ENCODE measurements around the gene POLR2E. TPM values are rescaled to one million over a fixed set of nuclear protein-coding genes. Genes with fewer than 3 reads are reported as not detected.

Gene POLR2E
- total RNA-seq, 1 donor: 91.2 TPM

- no peak for DNase-seq (ENCODE audit: low read depth)
- TF ChIP-seq CTCF (IDR thresholded peaks at IDR 0.05; ENCODE audit: insufficient read depth, low read length): no peak
- no peak overlapping the region for H3K4me3 ChIP-seq (ENCODE audit: low read depth, low read length)
Observed at GRCh38 chr19:1076951-1077350, 18.2 kb downstream of the POLR2E start.

DNA sequence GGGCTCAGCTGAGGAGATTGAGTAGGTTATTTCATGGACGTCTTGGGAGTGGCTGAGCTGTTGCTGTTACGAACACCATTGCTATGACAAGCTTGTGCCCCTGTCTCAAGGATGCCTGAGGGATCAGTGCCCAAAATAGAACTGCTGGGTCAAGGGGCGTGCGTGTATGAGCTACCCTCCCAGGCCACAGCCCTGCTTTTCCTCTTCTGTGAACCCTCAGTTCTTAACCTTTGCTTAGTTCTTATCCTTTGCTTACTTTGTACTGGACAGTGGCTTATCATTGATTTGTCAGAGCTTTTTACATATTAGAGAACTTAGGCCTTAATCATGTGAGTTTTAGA is 19.2 kb downstream of the POLR2E start:
- no peak for TF ChIP-seq CTCF (IDR thresholded peaks at IDR 0.05; ENCODE audit: insufficient read depth, low read length)
- no peak for DNase-seq (ENCODE audit: low read depth)
- no peak overlapping the region for H3K4me3 ChIP-seq (ENCODE audit: low read depth, low read length)

DNA sequence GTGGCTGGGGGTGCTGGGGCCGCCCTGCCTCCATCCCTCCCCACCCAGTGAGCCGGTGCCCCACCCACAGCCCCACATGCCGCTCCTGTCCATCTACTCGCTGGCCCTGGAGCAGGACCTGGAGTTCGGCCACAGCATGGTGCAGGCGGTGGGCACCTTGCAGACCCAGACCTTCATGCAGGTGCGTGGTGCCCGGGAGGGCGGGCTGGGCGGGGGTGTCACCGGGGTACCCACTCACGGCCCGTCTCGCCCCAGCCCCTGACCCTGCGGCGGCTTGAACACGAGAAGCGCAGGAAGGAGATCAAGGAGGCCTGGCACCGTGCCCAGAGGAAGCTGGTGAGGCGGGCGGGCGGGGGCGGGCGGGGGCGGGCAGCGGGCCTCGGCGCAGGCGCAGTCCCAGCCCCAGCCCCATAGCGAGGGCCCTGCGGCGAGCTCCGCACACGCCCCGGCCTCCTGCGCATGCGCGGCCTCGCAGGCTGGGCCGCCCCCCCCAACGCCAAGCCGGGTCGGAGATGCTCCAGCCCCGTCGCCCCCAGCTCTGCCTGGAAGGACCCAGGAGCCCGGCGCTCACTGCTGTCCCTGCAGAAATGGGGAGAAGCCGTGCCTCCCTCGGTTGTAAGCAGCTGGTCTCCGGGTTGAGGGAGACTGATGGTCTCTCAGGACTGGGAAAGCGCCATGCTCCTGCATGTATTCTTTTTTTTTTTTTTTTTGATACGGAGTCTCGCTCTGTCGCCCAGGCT is 20.5 kb downstream of the POLR2E start:
- no peak for DNase-seq (ENCODE audit: low read depth)
- no peak for TF ChIP-seq CTCF (IDR thresholded peaks at IDR 0.05; ENCODE audit: insufficient read depth, low read length)
- H3K4me3 ChIP-seq (ENCODE audit: low read depth, low read length): no peak overlapping the region

GRCh38 chr19:1073956-1074517 is 21.1 kb downstream of the POLR2E start:
- H3K4me3 ChIP-seq (ENCODE audit: low read depth, low read length): no peak overlapping the region
- TF ChIP-seq CTCF (IDR thresholded peaks at IDR 0.05; ENCODE audit: insufficient read depth, low read length): no peak
- no peak for DNase-seq (ENCODE audit: low read depth)

- no peak for DNase-seq (ENCODE audit: low read depth)
- H3K4me3 ChIP-seq (ENCODE audit: low read depth, low read length): no peak overlapping the region
- no peak for TF ChIP-seq CTCF (IDR thresholded peaks at IDR 0.05; ENCODE audit: insufficient read depth, low read length)
Observed at GRCh38 chr19:1073063-1073955, 21.9 kb downstream of the POLR2E start.

DNA sequence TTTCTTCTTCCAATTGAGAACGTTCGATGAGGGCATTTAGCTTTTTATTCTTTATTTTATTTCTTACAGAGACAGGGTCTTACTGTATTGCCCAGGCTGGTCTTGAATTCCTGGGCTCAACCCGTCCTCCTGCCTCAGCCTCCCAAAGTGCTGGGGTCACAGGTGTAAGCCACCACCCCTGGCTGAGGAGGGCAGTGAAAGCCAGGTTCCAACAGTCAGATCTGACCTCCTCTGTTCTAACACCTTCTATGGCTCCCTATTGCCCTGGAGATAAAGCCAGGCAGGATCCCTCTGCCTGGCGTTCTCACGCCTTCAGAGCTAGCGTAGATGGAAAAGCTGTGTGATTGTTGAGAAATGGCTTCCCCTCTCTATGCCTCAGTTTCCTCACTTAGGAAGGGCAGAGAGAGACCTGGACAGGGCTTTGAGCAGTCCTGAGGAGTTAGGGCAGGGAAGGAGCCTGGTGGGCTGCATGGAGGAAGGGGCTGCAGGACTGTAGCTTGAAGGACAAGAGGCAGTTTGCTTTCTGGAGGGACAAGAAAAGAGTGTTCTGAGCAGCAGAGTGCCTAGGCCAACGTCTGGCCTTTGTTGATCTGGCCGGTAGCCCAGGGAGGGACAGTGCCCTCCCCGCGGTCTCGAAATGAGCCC is 22.7 kb downstream of the POLR2E start:
- DNase-seq (ENCODE audit: low read depth): no peak
- TF ChIP-seq CTCF (IDR thresholded peaks at IDR 0.05; ENCODE audit: insufficient read depth, low read length): no peak
- H3K4me3 ChIP-seq (ENCODE audit: low read depth, low read length): no peak overlapping the region
